ENCODE data around the gene KIDINS220.

GRCh38 chr2:8756716-8757115, 80.7 kb downstream of the KIDINS220 start:
- TF ChIP-seq, protein P1, sequence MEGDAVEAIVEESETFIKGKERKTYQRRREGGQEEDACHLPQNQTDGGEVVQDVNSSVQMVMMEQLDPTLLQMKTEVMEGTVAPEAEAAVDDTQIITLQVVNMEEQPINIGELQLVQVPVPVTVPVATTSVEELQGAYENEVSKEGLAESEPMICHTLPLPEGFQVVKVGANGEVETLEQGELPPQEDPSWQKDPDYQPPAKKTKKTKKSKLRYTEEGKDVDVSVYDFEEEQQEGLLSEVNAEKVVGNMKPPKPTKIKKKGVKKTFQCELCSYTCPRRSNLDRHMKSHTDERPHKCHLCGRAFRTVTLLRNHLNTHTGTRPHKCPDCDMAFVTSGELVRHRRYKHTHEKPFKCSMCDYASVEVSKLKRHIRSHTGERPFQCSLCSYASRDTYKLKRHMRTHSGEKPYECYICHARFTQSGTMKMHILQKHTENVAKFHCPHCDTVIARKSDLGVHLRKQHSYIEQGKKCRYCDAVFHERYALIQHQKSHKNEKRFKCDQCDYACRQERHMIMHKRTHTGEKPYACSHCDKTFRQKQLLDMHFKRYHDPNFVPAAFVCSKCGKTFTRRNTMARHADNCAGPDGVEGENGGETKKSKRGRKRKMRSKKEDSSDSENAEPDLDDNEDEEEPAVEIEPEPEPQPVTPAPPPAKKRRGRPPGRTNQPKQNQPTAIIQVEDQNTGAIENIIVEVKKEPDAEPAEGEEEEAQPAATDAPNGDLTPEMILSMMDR (IDR thresholded peaks at IDR 0.05): no peak
- TF ChIP-seq ZSCAN20 (CRISPR knock-in tag; IDR thresholded peaks at IDR 0.05): no peak
